Right kidney (tissue), 1 donor: ENCODE data around the gene TPGS1.

Source experiments
- DNase-seq: peaks from one replicate; pipeline ENCODE4 v3.0.0-alpha.2; 2016

The TPGS1 gene

DNA sequence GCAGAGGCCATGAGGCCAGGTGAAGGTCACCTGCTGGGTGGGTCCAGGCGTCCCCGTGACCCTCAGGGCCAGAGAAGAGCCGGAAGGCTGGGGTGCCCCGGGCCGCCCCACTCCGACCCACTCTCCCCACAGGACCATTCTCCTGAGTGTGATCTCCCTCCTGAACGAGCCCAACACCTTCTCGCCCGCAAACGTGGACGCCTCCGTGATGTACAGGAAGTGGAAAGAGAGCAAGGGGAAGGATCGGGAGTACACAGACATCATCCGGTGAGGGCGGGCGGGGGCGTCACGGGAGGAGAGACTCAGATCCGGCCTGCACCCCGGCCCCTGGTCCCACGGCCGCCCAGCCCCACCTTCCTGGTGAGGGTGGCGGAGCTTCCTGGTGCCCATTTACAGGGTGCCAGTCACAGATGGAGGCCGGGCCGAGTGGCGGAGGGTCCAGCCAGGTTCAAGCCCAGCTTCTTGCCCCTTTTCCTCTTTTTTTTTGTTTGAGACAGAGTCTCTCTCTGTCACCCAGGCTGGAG lies 29.6 kb downstream of the TPGS1 start:
- DNase-seq, result no peak

DNA sequence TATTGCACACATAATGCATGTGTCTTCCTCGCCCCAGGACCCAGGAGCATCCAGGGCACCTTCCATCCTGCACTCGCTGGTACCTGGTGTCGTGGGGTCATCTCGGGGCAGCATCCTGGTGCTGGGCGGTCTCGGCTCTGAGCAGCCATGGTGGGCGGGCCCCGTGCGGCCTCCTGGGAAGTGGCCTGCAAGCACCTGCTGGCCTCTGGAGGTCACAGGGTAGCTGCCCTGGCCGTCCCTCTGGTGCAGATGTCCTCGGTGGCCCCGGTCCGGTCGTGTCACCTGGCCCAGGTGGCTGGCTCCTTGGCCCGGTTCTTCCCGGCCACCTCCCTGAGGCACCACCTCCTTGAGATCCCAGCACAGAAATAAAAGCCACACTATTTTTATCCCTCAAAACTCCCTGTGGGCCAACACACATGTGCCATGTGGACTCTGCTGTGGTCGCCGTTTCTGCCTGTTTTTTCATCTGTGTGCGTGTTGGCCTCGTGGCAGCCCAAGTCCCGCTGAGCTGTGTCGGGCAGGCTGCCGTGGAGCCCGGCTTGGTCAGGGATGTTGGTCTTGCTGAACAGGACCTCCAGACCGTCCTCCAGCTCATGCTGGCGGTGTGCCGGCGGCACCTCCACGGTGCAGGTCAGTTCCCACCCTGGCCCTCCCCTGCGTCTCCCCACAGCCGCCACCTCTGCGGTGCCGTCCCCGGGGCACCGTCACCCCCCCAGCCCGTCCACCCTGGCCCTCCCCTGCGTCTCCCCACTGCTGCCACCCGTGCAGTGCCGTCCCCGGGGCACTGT lies 31.5 kb downstream of the TPGS1 start:
- no peak for DNase-seq

DNA sequence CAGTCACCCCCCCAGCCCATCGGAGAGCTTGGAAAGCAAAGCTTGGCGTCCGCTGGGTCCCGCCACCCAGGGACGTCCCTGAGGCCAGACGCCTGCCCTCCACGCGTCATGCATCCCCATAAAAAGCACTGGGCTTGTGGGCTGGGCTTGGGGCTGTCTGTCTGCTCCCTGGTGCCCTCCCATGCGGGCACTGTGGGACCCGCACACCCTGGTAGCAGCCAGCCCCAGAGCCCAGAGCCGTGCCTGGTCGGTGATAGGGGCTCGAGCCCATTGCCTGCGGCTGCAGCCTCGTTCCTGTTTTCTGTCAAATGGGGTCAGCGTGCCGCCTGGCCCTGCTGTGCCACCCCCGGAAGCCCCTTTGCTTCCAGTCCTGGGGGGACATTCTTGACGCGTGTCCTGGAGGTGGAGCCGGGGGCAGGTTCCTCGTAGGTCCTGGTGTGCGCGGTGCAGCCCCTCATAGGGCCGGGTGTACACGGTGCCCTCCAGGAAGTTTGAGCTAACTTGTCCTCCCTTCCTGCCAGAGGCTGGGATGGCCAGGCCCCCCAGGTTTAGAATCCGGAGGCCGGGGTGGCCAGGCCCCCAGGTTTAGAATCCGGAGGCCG lies 32.2 kb downstream of the TPGS1 start:
- DNase-seq, result no peak

- no peak for DNase-seq
Measured at GRCh38 chr19:540867-541637, 33.8 kb downstream of the TPGS1 start.

GRCh38 chr19:541699-542098 lies 34.4 kb downstream of the TPGS1 start:
- DNase-seq, result no peak

- no peak for DNase-seq
Measured at GRCh38 chr19:542173-542866, 35.0 kb downstream of the TPGS1 start.

DNA sequence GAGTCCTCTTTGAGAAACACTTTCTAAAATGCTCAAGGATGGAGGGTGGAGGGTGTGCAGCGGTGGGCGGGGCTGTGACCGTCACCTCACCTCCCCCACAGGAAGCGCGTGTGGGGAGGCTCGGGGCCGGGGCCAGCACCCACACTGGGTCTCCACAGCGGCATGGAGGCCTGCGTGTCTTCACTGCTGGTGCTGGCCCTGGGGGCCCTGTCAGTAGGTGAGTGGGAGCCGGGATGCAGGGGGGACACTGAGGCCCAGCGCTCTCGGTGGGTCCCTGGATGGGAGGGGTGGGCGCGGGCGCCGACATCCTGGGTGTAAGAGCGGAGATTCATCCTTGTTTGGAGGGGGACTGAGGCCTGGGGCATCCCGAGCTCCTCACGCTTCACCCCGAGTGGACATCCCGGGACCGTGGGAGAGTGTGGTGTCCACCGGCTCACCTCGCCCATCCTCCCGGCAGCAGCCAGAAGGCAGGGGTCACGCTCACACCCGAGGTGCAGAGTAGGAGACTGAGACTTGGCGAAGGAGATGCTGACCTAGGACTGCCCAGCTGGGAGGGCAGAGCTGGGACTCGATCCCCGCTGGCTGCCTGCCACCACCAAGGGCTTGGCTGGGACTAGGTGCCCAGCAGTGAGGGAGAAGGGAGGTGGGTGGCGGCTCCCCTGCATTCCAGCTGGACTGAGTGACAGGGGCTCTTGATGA lies 36.8 kb downstream of the TPGS1 start, which contains the start of gene GZMM:
Gene GZMM (plus strand): TSS at position 144 of the 699 bp plus-strand sequence. CDS start 19 bp downstream, at position 163.
- no peak for DNase-seq

GRCh38 chr19:547117-547516 lies 39.8 kb downstream of the TPGS1 start:
- no peak for DNase-seq

DNA sequence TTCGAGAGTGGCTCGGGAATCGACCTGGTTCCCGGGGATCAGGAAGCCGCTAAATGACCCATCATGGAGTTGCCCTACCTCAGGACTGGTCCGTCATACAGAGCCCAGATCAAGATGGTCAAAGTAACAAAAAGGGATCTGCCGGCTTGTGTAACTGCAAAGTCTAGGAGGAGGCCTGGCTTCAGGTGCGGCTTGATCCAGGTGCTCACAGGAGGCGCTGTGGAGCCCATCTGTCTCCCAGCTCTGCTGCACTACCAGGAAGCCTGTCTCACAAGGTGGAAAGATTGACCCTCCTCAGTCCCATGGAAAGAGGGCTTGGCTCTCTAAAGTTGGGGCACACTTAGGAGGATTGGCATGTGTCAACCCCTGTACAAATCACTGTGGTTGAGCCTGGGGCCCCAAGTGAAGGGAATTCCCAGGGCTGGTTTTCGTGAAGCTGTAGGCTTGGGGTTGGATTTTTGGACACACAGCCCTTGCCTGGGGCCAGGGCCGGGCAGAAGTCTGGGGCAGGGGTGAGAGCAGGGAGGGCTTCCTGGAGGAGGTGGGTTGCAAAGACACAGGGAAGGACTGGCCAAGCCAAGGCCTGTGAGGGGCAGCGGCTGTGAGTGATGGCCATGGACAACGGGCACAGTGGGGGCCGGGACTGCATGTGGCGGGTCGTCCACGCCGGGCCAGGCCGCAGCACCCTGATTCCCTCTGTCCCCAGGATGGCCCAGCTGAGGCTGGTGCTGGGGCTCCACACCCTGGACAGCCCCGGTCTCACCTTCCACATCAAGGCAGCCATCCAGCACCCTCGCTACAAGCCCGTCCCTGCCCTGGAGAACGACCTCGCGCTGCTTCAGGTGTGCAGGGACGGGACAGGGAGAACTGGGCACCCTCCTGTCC lies 40.8 kb downstream of the TPGS1 start:
- no peak for DNase-seq

- no peak for DNase-seq
Measured at GRCh38 chr19:548886-549830, 41.9 kb downstream of the TPGS1 start.

DNA sequence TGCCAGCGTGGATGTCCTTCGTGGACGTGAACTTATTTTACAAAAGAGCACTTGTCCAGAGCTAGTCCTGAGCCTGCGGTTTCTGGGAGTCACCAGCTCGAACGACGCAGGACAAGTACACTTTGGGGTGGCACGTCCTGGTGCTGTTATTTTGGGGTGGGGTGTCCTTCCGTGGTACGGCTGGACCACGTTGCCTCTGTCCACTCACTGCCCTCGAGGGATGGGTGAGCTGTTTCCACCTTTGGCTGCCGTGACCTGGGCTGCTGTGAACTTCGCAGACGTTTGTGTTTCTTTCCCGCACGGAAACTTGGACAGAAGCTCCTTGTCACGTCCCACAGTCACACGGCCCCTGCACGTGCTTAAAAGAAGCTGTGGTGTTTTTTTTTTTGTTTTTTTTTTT lies 47.5 kb downstream of the TPGS1 start:
- no peak for DNase-seq

DNA sequence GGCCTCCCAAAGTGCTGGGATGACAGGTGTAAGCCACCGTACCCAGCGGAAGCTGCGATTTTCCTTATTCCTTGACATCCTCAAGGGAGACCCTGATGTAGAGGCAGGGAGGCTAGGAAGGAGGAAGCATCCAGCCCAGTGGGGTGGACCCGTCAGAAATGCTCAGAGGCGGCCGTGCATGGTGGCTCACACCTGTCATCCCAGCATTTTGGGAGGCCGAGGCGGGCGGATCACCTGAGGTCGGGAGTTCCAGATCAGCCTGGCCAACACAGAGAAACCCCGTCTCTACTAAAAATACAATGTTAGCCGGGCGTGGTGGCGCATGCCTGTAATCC lies 48.1 kb downstream of the TPGS1 start:
- DNase-seq, result no peak

GRCh38 chr19:556611-557382 lies 49.5 kb downstream of the TPGS1 start:
- no peak for DNase-seq

DNA sequence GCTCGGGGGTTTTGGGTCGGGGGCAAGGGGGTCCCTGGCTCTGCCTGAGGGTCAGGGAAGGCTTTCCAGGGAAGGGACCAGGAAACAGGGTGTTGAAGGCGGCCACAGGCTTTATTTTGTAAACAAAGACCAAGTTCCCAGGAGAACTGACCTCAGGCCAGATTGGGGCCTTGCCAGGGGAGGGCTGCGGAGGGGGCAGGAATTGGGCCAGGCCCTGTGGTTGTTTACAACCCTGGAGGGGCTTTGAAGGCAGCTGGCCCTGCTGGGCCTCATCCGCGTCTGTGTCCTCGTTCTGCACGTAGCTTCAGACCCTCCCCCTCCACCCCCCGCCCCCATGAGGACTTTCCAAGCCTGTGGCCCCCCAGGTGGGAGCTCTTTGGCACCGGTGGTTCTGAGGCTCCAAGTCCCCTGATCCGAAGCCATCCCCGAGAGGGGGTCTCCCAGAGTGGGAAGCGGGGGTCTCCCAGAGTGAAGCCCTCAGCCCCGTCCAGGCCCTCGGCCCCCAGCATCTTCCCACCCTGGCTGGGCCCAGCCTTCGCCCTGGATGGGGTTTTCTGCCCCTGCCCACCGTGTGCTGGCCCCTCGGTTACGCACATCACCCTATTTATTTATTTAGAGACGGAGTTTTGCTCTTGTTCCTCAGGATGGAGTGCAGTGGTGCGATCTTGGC lies 51.6 kb downstream of the TPGS1 start:
- DNase-seq, result no peak

DNA sequence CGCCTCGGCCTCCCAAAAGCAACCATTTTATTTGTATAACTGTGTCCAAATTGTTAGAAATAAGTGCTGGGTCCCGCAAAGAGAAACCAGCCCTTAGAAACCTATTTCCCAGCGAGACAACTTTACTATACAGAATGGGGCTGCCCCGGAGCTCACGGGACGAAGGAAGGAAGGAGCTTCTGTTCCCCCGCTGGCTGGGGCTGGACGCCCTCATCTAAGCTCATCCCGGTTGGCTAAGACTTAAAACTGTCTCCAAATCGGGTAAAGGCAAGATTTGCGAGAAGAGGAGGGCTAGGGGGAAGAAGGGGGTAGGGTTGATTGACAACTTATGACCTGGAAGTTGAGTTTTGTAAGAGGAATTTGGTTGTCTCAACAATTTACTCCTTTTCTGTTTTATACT lies 52.8 kb downstream of the TPGS1 start:
- DNase-seq, result no peak

DNA sequence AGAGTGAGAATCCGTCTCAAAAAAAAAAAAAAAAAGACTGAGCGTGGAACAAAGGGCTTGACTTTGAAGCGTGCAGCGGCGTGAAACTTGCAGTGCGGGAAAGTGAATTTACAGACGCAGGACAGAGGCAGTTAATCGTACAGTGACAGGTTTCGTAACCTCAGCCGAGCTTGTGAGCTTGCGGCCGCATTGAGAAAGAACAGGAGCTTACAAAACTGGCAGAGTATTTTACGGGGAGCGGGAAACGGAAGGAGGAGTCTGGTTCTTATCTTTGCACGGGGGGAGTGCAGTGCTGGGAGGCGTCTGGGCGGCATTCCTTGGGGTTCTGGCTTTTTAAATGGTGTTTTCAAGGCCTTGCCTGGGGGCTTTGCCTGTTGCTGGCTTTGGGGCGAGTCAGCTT lies 59.1 kb downstream of the TPGS1 start:
- DNase-seq, result no peak

DNA sequence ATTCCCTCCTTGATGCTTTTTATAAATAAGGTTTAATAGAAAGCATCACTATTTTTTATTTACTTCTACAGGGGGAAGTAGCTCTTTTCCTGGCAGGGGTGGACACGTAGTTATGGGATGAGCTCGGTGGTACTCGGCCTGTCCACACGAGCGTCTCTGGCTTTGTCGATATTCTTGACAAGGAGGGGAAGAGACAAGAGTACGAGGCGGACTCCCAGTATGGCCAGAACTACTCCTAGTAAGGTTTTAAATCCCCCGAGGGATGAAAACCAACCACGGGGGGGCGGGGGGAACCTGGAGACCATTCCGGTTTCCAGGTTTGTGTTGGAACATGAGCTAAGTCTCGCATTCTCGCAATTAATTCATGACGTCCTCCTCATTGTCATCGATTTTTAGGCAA lies 59.5 kb downstream of the TPGS1 start:
- no peak for DNase-seq

- DNase-seq, result no peak
Measured at GRCh38 chr19:567296-567900, 60.1 kb downstream of the TPGS1 start.
